Calu3 (cell line): ENCODE results near the gene FPGS. TPM values are rescaled to one million over a fixed set of nuclear protein-coding genes. Genes with fewer than 3 reads are reported as not detected.

Experiments
- BruUV-seq: library from RNA; stranded (reverse); fragments of 400-500 nt; replicated peaks from 2 replicates; lab custom pipeline; 2021; lab: Mats Ljungman, UMichigan
- CTCF ChIA-PET: fragments of 300-600 bp; sonication (Branson Sonifier 250); formaldehyde crosslinking; loops from one replicate; lab custom pipeline; 2022; ENCODE audit warnings: antibody characterized with exemption; lab: Charles Lee
- DNase-seq: peaks from one replicate; pipeline ENCODE4 v3.0.0; 2022
- H3K27ac Mint-ChIP-seq: one replicate; pipeline ENCODE4 v1.8.0; 2022; ENCODE audit warnings: mixed read lengths; ENCODE audit not compliant: unreplicated experiment
- H3K27me3 Mint-ChIP-seq: one replicate; pipeline ENCODE4 v1.8.0; 2022; ENCODE audit warnings: mixed read lengths; ENCODE audit not compliant: unreplicated experiment
- H3K36me3 Mint-ChIP-seq: one replicate; pipeline ENCODE4 v1.8.0; 2022; ENCODE audit warnings: mild to moderate bottlenecking, moderate library complexity, mixed read lengths; ENCODE audit not compliant: insufficient read depth, unreplicated experiment
- H3K4me1 Mint-ChIP-seq: one replicate; pipeline ENCODE4 v1.8.0; 2022; ENCODE audit warnings: mild to moderate bottlenecking, low read depth, mixed read lengths; ENCODE audit not compliant: unreplicated experiment
- H3K4me3 Mint-ChIP-seq: one replicate; pipeline ENCODE4 v1.8.0; 2022; ENCODE audit warnings: mild to moderate bottlenecking, low read depth, moderate library complexity, mixed read lengths; ENCODE audit not compliant: unreplicated experiment
- H3K9me3 Mint-ChIP-seq: one replicate; pipeline ENCODE4 v1.8.0; 2022; ENCODE audit warnings: low read depth, mixed read lengths; ENCODE audit not compliant: unreplicated experiment
- intact Hi-C: fragments of 100-400 bp; cut with micrococcal nuclease; formaldehyde crosslinking; loops from one replicate; pipeline ENCODE4 v1.10.0; 2022; ENCODE audit not compliant: unreplicated experiment
- total RNA-seq: library from RNA; stranded (reverse); gene quantifications from 2 replicates; pipeline ENCODE4 v1.2.3, GENCODE V29; 2022
- TF ChIP-seq, protein P1 (sequence below): fragments of 200-600 bp; IDR thresholded peaks from one replicate; pipeline ENCODE4 v1.8.0; 2022; ENCODE audit warnings: antibody characterized with exemption; ENCODE audit not compliant: unreplicated experiment

The FPGS gene
- total RNA-seq, 1 experiment from 2014 or later: 75.2 TPM

DNA sequence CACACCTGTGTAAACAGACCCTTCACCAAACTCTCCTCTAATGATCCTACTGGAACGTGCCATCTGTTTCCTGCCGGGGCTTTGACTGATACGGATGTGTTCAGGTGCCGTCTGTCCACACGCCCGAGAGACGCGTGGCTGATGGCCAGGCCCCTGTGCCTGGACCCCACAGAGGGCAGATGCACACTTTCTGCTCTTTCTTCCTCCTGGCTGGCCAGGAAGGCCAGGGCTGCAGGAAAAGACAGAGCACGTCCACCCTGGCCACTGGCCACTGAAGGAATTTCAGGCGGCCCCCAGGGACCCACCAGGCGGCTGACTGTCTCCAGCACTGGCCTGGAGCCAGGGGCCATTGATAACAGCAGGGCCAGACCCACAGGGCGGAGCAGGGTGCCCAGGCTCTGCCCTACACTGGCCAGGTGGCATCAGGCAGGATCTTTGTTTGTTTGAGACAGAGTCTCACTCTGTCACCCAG, 55.4 kb downstream of the FPGS start:
- intact Hi-C loops: no loop called here
- no peak for DNase-seq

DNA sequence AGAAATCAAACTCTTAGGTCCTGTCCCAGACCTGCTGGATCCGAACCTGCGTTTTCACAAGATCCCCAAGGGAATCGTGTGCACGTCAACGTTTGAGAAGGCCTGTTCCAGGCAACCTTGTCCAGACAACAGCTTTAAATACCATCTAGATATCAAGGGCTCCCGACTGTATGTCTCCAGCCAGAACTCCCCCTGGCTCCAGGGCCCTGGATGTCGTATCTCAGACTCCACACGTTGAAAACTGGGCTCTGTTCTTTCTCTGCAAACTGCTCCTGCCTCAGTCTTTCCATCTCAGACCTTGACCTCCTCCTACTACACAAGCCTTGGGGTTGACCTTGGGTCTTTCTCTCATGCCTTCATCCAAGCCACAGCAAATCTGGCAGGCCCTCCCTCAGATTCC, 57.6 kb downstream of the FPGS start:
- CTCF ChIA-PET: no interaction called here
- Mint-ChIP-seq H3K27me3 (no peaks in the 10 kb centered on the region), H3K36me3 (no peaks in the 10 kb centered on the region), H3K4me3 (no peak overlapping the region), H3K4me1 (no peaks in the 10 kb centered on the region), H3K9me3 (no peaks in the 10 kb centered on the region), H3K27ac (no peak overlapping the region)
- no peak for DNase-seq
- BruUV-seq: no TSS peak
- intact Hi-C loops: no loop called here
- TF ChIP-seq, protein P1, sequence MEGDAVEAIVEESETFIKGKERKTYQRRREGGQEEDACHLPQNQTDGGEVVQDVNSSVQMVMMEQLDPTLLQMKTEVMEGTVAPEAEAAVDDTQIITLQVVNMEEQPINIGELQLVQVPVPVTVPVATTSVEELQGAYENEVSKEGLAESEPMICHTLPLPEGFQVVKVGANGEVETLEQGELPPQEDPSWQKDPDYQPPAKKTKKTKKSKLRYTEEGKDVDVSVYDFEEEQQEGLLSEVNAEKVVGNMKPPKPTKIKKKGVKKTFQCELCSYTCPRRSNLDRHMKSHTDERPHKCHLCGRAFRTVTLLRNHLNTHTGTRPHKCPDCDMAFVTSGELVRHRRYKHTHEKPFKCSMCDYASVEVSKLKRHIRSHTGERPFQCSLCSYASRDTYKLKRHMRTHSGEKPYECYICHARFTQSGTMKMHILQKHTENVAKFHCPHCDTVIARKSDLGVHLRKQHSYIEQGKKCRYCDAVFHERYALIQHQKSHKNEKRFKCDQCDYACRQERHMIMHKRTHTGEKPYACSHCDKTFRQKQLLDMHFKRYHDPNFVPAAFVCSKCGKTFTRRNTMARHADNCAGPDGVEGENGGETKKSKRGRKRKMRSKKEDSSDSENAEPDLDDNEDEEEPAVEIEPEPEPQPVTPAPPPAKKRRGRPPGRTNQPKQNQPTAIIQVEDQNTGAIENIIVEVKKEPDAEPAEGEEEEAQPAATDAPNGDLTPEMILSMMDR: no peak

More for the DNA sequence above, 55.4 kb downstream of the FPGS start:
- H3K36me3 Mint-ChIP-seq: no peaks in the 10 kb centered on the region
- H3K27me3 Mint-ChIP-seq: no peaks in the 10 kb centered on the region
- no peaks in the 10 kb centered on the region for H3K4me1 Mint-ChIP-seq
- H3K4me3 Mint-ChIP-seq: no peak overlapping the region
- H3K9me3 Mint-ChIP-seq: no peaks in the 10 kb centered on the region
- no peak overlapping the region for H3K27ac Mint-ChIP-seq
- TF ChIP-seq, protein P1: no peak
- BruUV-seq: no TSS peak
- CTCF ChIA-PET: no interaction called here

DNA sequence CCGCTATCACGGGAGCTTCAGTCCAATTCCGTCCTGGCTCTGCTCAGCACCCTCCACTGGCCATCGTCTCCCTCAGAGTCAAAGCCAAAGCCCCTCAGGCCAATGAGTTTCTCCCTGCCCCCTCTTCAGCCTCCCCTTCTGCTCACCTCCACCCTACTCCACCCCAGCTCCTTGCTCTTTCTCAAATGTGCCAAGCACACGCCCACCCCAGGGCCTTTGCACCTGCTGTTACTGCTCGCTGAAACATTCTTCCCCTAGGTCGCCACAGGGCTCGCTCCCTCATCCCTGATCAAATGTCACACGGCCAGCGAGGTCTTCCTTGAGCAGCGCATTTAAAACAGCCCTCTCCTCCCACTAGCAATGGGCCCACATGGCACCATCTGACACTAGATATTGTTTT, 58.1 kb downstream of the FPGS start:
- no TSS peak for BruUV-seq
- no peak overlapping the region for H3K27ac Mint-ChIP-seq
- H3K4me3 Mint-ChIP-seq: no peak overlapping the region
- no peaks in the 10 kb centered on the region for H3K27me3 Mint-ChIP-seq
- intact Hi-C loops: no loop called here
- no peaks in the 10 kb centered on the region for H3K4me1 Mint-ChIP-seq
- H3K9me3 Mint-ChIP-seq: no peaks in the 10 kb centered on the region
- CTCF ChIA-PET: no interaction called here
- TF ChIP-seq, protein P1: no peak
- DNase-seq: no peak
- H3K36me3 Mint-ChIP-seq: no peaks in the 10 kb centered on the region

DNA sequence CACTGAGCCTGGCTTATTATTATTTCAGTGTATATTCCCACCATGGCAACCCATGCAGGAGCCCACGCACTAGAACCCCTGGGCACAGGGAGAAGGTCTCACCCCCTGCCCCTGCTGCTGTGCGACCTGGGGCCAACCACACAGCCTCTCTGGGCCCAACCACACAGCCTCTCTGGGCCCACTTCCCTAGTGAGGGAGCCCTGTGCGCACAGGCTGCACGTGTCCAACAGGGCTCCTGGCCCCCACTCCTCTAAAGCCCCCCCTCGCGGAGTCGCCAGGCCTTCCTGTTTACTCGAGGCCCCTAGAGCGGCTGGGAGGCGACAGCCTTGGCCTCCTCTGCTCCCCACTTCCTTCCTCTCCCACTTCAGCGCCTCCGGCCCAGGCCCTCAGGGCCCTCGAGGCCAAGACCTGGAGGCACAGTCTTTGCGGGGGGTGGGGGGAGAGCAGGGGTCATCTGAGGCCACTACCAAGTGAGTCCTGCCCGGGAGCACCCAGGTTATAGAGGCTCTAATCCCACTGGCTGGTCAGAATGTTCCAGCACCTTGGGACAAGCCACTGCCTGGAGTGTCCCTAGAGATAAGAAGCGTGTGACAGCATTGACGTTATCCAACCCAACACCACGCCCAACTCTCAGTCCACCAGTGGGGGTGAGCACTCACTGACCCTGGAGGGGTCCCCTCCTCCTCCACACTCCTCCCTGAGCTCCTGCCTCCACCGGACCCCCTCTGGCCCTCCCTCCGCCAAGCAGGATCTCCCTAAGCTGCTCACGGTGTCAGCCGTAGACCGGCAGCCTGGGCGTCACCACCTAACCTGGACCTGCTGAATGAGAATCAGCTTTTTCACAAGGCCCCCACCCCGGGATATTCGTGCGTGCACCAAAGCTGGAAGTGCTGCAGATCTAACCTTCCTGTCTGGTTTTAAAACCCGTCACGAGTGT, 59.7 kb downstream of the FPGS start:
- H3K27me3 Mint-ChIP-seq: no peaks in the 10 kb centered on the region
- no peaks in the 10 kb centered on the region for H3K4me1 Mint-ChIP-seq
- CTCF ChIA-PET: no interaction called here
- no peak for DNase-seq
- no peak overlapping the region for H3K27ac Mint-ChIP-seq
- BruUV-seq: no TSS peak
- intact Hi-C loops: no loop called here
- H3K36me3 Mint-ChIP-seq: no peaks in the 10 kb centered on the region
- H3K9me3 Mint-ChIP-seq: no peaks in the 10 kb centered on the region
- TF ChIP-seq, protein P1: no peak
- no peak overlapping the region for H3K4me3 Mint-ChIP-seq
